Panc1 (cell line): ENCODE measurements around the gene ITGAD. TPM values are rescaled to one million over a fixed set of nuclear protein-coding genes. Genes with fewer than 3 reads are reported as not detected.

Experiments
- ATAC-seq: fragments of 200-7000 bp; cut with Tn5 transposase; 2 replicates; pipeline ENCODE4 v1.9.1; 2020; ENCODE audit warnings: mild to moderate bottlenecking, moderate library complexity
- BruUV-seq: library from RNA; stranded (reverse); fragments of 400-500 nt; replicated peaks from 2 replicates; lab custom pipeline; 2021; lab: Mats Ljungman, UMichigan
- CTCF ChIA-PET: fragments of 300-600 bp; sonication (Branson Sonifier 250); formaldehyde crosslinking; loops from one replicate; lab custom pipeline; 2022; ENCODE audit warnings: antibody characterized with exemption; lab: Charles Lee
- POLR2A ChIA-PET: fragments of 300-600 bp; sonication (Branson Sonifier 250); formaldehyde crosslinking; loops from one replicate; lab custom pipeline; 2022; ENCODE audit warnings: antibody characterized with exemption; lab: Charles Lee
- DNase-seq: peaks from one replicate; pipeline ENCODE4 v3.0.0-alpha.2; 2010; ENCODE audit warnings: low read depth, low spot score
- H3K27ac ChIP-seq: 2 replicates; pipeline ENCODE4 v1.5.1; 2011; ENCODE audit warnings: mild to moderate bottlenecking, low read length, inconsistent platforms
- H3K27me3 ChIP-seq: fragments of 200-500 bp; sonication (Bioruptor generic); 2 replicates; pipeline ENCODE4 v1.6.0; 2014; ENCODE audit warnings: low read length, inconsistent platforms; ENCODE audit not compliant: control insufficient read depth, insufficient read depth
- H3K36me3 ChIP-seq: fragments of 200-500 bp; sonication (Bioruptor generic); 2 replicates; pipeline ENCODE4 v1.5.1; 2014; ENCODE audit warnings: inconsistent platforms, mild to moderate bottlenecking, low read length, moderate library complexity; ENCODE audit not compliant: control insufficient read depth, insufficient read depth
- H3K4me1 ChIP-seq: 2 replicates; pipeline ENCODE4 v1.5.1; 2011; ENCODE audit warnings: inconsistent platforms, mild to moderate bottlenecking, low read length, moderate library complexity; ENCODE audit not compliant: control insufficient read depth, insufficient read depth
- H3K4me3 ChIP-seq, 2 experiments: 2 replicates each; pipeline ENCODE4 v1.5.1; 2011 to 2012; ENCODE audit warnings: low read depth in 2 of 2, low read length in 2 of 2, mild to moderate bottlenecking in 2 of 2, inconsistent platforms in 1 of 2, moderate library complexity in 1 of 2
- H3K9me3 ChIP-seq: fragments of 200-500 bp; sonication (Bioruptor generic); 2 replicates; pipeline ENCODE4 v1.5.1; 2014; ENCODE audit warnings: low read depth, mild to moderate bottlenecking, inconsistent platforms, low read length, moderate library complexity; ENCODE audit not compliant: control insufficient read depth, insufficient read depth
- POLR2AphosphoS5 ChIP-seq: IDR thresholded peaks from 2 replicates; pipeline ENCODE4 v1.6.1; 2012; ENCODE audit warnings: mild to moderate bottlenecking, low read depth, low read length, moderate library complexity
- SIN3A ChIP-seq: IDR thresholded peaks from 2 replicates; pipeline ENCODE4 v1.6.1; 2012; ENCODE audit warnings: low read depth, mild to moderate bottlenecking, low read length, moderate library complexity, borderline replicate concordance; ENCODE audit not compliant: insufficient read depth
- TCF7L2 ChIP-seq: IDR thresholded peaks from 2 replicates; pipeline ENCODE4 v1.6.1; 2011; ENCODE audit warnings: mild to moderate bottlenecking, low read depth, low read length, inconsistent platforms
- in situ Hi-C: cut with HindIII; loops from 2 replicates; pipeline ENCODE4 v1.10.0; 2016; ENCODE audit warnings: low sequenced_read_pairs, low pct_unique_long_range_greater_than_20kb
- intact Hi-C: fragments of 100-400 bp; cut with micrococcal nuclease; formaldehyde crosslinking; loops from one replicate; pipeline ENCODE4 v1.10.0; 2022; ENCODE audit not compliant: unreplicated experiment
- total RNA-seq: library from RNA; stranded (reverse); gene quantifications from one replicate; pipeline ENCODE4 v1.2.1, GENCODE V29; 2021; ENCODE audit not compliant: unreplicated experiment
- TF ChIP-seq, protein P1 (sequence below), 2 experiments: IDR thresholded peaks; 2 replicates each; pipeline ENCODE4 v1.6.1; 2011 to 2012; ENCODE audit warnings: low read depth in 2 of 2, control low read depth in 1 of 2, low read length in 1 of 2, mild to moderate bottlenecking in 1 of 2, moderate library complexity in 1 of 2; ENCODE audit not compliant: insufficient read depth in 1 of 2
- TF ChIP-seq, protein P2 (sequence below): fragments of 450-650 bp; IDR thresholded peaks from 2 replicates; pipeline ENCODE4 v1.5.1; 2017; ENCODE audit warnings: mild to moderate bottlenecking

The ITGAD gene
- total RNA-seq, 1 experiment from 2014 or later, result not detected

DNA sequence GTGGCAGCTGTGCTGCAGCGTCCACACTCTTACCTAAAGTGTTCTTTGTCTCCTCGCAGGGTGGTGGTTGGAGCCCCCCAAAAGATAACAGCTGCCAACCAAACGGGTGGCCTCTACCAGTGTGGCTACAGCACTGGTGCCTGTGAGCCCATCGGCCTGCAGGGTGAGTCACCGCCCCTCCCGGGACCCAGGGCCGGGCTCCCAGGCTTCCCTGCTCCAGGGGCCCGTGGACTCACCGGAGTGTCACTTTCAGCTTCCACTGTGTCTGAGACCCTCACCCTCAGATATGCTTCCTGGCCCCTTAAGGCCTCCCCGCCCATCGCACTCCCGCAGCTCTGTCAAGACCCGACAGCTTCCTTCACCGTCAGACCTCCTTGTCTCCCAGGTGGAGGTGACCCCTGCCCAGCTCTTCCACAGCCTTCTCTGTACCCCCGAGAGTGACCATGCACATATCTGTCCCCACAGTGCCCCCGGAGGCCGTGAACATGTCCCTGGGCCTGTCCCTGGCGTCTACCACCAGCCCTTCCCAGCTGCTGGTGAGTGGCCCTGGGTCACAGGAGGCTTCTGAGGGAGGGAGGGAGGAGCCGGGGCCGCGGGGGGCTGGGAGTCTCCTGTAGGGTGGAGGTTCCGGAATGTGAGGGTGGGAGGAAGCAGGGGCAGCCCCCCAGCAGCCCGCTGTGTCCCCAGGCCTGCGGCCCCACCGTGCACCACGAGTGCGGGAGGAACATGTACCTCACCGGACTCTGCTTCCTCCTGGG is 36.4 kb upstream of the ITGAD start:
- in situ Hi-C loops (no loop called here), intact Hi-C loops (no loop called here)
- no peaks in the 10 kb centered on the region for H3K4me1 ChIP-seq
- TF ChIP-seq, protein P1, sequence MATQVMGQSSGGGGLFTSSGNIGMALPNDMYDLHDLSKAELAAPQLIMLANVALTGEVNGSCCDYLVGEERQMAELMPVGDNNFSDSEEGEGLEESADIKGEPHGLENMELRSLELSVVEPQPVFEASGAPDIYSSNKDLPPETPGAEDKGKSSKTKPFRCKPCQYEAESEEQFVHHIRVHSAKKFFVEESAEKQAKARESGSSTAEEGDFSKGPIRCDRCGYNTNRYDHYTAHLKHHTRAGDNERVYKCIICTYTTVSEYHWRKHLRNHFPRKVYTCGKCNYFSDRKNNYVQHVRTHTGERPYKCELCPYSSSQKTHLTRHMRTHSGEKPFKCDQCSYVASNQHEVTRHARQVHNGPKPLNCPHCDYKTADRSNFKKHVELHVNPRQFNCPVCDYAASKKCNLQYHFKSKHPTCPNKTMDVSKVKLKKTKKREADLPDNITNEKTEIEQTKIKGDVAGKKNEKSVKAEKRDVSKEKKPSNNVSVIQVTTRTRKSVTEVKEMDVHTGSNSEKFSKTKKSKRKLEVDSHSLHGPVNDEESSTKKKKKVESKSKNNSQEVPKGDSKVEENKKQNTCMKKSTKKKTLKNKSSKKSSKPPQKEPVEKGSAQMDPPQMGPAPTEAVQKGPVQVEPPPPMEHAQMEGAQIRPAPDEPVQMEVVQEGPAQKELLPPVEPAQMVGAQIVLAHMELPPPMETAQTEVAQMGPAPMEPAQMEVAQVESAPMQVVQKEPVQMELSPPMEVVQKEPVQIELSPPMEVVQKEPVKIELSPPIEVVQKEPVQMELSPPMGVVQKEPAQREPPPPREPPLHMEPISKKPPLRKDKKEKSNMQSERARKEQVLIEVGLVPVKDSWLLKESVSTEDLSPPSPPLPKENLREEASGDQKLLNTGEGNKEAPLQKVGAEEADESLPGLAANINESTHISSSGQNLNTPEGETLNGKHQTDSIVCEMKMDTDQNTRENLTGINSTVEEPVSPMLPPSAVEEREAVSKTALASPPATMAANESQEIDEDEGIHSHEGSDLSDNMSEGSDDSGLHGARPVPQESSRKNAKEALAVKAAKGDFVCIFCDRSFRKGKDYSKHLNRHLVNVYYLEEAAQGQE (IDR thresholded peaks at IDR 0.05; ENCODE audit: insufficient read depth in 1 of 2, low read depth in 2 of 2, low read length in 1 of 2), result no peak
- TF ChIP-seq, protein P2, sequence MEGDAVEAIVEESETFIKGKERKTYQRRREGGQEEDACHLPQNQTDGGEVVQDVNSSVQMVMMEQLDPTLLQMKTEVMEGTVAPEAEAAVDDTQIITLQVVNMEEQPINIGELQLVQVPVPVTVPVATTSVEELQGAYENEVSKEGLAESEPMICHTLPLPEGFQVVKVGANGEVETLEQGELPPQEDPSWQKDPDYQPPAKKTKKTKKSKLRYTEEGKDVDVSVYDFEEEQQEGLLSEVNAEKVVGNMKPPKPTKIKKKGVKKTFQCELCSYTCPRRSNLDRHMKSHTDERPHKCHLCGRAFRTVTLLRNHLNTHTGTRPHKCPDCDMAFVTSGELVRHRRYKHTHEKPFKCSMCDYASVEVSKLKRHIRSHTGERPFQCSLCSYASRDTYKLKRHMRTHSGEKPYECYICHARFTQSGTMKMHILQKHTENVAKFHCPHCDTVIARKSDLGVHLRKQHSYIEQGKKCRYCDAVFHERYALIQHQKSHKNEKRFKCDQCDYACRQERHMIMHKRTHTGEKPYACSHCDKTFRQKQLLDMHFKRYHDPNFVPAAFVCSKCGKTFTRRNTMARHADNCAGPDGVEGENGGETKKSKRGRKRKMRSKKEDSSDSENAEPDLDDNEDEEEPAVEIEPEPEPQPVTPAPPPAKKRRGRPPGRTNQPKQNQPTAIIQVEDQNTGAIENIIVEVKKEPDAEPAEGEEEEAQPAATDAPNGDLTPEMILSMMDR, result no peak
- H3K27ac ChIP-seq, result no peak overlapping the region
- H3K36me3 ChIP-seq, result no peaks in the 10 kb centered on the region
- ATAC-seq (no peak), DNase-seq (no peak)
- H3K9me3 ChIP-seq, result no peaks in the 10 kb centered on the region
- no peaks in the 10 kb centered on the region for H3K27me3 ChIP-seq
- POLR2A ChIA-PET, result interaction anchor here (0.7 kb wide), 1 partner anchor 104 kb away, joined by 3 read pairs; no protein-coding TSS in a partner anchor
- BruUV-seq, result no TSS peak
- CTCF ChIA-PET, result no interaction called here
- H3K4me3 ChIP-seq, result no peak overlapping the region

DNA sequence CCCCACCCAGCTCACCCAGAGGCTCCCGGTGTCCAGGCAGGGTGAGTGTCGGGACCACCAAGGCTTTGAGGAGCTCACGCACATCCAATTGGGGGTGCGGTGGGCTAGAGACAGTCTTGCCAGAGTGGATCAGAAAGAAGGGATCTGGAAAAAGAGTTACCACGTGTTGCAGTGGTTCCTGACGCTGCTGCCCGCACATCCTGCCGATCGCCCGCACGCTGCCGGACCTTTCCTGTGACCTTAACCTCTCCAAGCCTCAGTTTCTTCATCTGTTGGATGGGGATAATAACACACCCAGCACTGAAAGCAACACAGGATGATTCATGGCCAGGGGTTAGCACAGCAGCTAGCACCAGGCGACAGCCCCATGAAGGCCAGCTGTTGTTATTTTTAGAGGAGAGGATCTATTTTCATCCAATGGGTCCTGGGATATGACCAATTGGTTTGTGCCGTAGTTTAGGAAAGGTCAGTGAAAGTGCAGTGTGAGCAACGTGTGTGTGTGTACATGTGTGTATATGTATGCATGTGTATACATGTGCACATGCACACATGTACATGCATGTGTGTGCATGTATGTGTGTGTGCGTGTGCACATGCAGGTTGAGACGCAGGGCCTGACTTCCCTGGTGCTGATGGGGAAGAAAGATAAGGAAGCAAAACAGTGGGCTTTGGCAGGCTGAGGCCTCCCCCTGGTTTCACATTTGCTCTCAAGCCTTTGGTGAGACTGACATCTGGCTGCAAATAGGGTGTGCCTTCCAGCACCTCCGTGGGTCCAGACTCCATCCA is 35.6 kb upstream of the ITGAD start:
- H3K9me3 ChIP-seq, result no peaks in the 10 kb centered on the region
- no peaks in the 10 kb centered on the region for H3K36me3 ChIP-seq
- no peak overlapping the region for H3K4me3 ChIP-seq
- in situ Hi-C loops (no loop called here), intact Hi-C loops (no loop called here)
- TF ChIP-seq, protein P2, result no peak
- no peak for TF ChIP-seq TCF7L2
- no peak for TF ChIP-seq POLR2AphosphoS5
- TF ChIP-seq SIN3A, result no peak
- TF ChIP-seq, protein P1 (IDR thresholded peaks at IDR 0.05; ENCODE audit: insufficient read depth in 1 of 2, low read depth in 2 of 2, low read length in 1 of 2), result no peak
- H3K27me3 ChIP-seq, result no peaks in the 10 kb centered on the region
- H3K4me1 ChIP-seq, result no peaks in the 10 kb centered on the region
- BruUV-seq, result no TSS peak
- ATAC-seq (no peak), DNase-seq (no peak)
- no peak overlapping the region for H3K27ac ChIP-seq
- POLR2A ChIA-PET, result no interaction called here
- CTCF ChIA-PET, result no interaction called here
